Peyer's patch (tissue), 4 donors: ENCODE measurements around the gene MLLT1.

ENCODE experiments used
- CTCF ChIP-seq, 6 experiments: fragments of 450-650 bp in 4 of 6; fragments of 200-600 bp in 2 of 6; sonication (generic) in 1 of 6; IDR thresholded peaks; one replicate each; pipeline ENCODE4 v1.5.1; 2017 to 2019; ENCODE audit warnings: antibody characterized with exemption in 6 of 6, mild to moderate bottlenecking in 3 of 6, moderate library complexity in 1 of 6
- POLR2A ChIP-seq, 2 donors: fragments of 450-650 bp; IDR thresholded peaks; one replicate each; pipeline ENCODE4 v1.5.1; 2017; ENCODE audit warnings: antibody characterized with exemption in 2 of 2, mild to moderate bottlenecking in 2 of 2, moderate library complexity in 2 of 2

GRCh38 chr19:6262519-6262918 is 17.3 kb downstream of the MLLT1 start:
- no peak for TF ChIP-seq POLR2A (IDR thresholded peaks at IDR 0.05)
- no peak for TF ChIP-seq CTCF (IDR thresholded peaks at IDR 0.05)
